ENCODE data around the gene VEGFC.

Gene VEGFC

DNA sequence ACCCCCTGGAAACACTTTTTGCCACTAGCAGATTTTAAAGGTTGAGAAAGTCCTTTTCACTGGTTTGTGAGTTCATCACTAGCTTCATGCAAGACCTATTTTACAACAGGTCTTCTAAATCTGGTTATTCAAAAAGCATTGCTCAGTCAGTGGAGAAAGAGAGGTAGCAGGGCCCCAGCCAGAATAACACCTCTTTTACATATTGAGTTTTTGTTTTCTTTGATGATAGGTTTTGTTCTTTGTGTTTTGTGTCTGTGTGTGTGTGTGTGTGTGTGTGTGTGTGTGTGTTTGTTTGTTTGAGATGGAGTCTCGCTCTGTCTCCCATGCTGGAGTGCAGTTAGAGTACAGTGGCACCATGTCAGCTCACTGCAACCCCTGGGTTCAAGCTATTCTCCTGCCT is 2.7 kb upstream of the VEGFC start:
- DNase-seq = no peak

DNA sequence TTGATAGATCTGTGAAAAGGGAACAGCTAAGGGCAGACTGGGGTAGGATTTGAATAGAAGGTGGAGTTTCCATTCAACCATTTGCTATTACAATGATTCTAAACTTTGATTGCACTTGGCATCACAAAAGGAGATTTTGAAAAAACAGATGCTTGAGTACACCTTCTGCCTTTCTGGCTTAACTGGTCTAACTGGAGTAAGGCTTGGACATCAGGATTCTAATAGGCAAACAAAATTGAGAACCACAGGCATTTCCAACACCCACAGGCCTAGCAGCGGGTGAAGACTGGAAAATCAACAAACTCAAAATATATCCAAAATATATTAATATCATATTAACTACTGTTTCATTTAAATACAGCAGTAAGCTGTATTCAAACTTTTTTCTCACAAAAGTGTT is 1.9 kb upstream of the VEGFC start:
- DNase-seq = no peak

DNA sequence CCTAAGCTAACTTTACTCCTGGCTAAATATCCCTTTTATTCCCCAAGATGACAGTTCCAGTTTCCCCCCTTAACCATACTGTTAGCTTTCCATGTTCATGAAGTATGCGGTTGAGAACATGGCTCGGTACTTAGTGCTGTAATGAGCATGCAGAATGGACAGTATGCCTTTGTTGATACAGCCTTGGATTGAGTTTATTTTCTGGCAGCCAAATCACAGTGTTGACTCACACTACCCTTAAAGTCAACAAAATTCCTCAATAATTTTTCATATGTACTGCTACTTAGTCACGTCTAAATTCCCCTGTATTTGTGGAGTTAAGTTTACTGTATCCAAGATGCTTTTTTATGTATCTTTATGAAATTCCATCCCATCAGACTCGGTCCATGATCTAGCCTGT is 1.4 kb upstream of the VEGFC start:
- DNase-seq = no peak

DNA sequence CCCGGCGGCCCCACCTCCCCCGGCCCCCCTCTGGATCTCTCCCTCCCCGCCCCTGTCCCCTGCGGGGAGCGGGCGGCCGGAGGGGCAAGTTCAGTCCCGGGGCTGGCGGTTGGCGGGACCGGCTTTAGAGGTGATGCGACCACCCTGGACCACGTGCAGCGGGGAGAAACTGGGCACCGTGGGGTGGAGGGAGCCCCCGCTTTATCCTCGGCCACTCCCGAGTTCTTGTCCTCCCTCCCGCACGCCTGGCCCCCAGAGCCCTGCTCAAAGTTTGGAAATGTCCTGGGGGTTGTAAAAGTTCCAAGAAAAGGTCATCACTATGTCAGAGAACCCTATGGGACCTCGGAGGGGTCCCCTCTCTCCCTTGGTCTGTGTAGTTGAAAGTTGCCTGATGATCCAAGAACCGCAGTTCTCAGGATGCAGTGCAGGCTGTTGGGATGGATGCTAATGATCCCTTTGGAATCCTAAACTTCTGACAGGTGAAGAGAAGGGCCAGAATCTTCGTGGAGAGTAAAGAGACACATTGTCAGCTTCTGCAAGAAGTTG is 411 bp upstream of the VEGFC start:
- DNase-seq = no peak

DNA sequence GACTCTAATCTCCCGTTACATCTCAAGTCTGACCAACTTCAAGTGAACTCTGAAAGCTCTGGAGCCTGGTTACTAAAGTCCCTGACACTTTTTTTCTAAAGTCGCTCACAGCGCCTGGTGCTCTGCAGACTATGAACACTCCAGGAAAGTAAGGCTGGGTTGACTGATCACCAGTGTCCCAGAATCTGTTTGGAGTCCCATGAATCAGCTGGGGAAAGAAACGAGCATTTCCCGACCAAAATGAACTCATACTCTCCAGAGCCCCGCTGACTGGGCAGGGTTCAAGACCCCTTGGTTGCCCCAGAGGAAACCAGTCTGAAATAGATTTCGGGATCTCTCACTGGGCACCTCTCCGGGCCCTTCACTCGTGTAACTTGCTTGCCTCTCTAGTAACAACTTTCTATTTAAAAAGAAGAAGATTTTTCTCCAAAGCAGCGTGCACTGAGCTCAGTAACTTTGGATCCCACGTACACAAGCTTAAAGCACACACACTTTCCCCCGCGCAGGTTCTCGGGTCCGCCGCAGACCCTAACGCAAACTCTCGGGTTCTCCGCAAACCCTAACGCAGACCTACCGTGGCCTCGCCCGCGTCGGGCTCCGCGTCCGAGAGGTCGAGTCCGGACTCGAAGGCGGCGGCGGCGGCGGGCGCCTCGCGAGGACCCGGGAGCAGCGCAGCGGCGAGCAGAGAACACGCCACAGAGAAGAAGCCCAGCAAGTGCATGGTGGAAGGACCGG is 964 bp downstream of the VEGFC start:
- DNase-seq = no peak

DNA sequence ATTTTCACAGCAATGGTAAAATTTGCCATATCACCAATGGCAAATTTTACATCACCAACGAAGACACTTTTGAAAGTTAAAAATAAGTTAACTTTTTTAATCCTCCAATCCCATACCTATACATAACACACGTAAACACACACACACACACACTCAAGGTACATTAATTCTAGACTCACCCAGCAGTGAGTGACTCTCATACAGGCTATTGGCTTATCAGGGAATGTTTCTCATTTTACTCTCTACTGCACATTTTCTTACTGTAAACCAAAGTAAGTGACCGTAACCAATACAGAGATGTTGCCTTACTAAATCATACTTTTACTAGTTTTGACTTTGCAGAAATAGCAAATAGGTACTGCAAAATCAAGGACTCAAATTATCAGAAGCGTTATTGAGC is 2.3 kb downstream of the VEGFC start:
- DNase-seq = no peak

DNA sequence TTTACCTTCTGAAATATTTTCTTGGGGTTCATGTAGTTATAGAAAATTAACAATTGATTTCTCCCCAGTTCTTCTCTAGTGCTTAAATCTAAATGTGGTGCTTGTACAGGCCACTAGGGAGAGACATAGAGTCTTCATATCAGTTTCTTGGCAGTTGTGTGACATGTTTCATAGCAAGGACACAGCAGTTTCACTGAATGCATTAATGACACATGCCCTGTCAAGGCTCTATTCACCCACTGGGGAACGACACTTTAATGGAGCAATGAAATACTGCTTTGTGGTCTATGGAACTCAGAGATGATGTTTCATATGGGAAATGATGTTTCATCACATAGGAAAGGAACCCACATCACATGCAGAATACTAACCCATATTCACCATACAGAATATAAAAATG is 2.8 kb downstream of the VEGFC start:
- no peak for DNase-seq

DNA sequence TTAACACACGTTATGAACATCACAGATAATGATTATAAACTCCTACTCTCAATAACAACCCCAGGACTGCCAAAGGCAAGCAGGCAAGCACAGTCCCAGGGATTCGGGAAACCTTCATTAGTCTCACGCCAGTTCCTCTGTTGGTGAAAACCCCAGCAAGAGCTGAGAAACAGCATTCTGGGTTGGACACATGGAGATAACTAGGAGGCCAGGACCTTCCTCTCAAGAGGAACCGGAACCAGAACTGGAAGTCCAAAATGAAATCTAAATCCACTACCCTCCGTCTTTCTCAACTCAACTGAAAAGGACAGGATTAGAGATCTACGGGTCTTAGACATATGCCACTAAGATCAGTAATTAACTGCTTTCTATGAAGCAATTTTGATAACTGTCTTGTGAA is 3.8 kb downstream of the VEGFC start:
- DNase-seq = no peak

DNA sequence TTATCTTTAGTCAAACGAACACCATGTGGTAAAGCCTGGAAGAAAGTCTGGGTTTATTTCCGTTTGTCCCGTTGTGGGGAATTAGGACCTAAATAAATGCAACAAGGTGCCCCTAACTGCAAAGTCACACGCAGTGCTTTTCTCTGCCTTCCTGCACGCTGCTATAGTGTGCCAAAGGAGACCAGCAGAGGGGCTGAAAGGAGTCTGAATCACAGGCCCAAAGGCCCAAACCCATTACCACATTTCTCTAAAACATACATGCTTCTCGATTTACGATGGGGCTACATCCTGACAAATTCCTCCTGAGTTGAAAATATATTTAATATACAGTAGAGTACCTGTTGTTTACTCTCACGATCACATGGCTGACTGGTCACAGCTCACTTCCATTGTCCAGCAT is 4.5 kb downstream of the VEGFC start:
- DNase-seq = no peak

DNA sequence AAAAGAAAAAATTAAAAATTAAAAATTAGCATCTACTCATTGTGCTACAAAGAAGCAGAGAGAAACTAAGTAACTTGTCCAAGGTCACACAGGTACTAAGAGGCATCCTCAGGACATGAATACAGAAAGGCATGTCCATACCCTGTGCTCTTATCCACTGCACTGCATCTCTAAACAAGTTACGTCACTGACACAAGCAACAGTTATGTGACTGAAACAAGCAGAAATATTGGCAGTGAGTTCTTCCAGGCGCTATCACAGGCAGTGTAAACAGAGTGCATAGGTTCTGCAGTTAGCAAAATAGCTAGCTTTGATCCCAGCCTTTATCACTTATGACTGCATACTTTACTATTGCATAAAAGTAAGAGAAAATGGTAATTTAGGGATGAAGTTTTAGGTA is 7.9 kb downstream of the VEGFC start:
- DNase-seq = no peak

DNA sequence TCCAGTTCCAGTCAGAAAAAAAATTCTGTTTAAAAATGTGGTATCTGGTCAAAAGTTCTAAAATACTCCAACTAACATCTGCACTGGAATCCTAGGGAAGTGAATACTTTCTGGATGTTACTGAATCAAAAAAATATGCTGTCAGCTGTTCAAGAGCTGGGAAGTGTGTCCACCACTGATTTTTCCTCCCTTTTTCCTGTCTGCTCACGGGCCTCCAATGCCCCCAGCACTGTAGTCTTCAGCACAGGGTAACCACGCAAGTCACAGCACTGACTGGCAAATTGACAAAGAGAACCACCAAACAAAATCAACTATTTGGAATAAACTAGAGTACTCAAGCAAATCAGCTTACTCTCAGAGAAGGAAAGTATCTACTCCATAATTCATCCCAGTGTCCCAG is 9.9 kb downstream of the VEGFC start:
- no peak for DNase-seq

DNA sequence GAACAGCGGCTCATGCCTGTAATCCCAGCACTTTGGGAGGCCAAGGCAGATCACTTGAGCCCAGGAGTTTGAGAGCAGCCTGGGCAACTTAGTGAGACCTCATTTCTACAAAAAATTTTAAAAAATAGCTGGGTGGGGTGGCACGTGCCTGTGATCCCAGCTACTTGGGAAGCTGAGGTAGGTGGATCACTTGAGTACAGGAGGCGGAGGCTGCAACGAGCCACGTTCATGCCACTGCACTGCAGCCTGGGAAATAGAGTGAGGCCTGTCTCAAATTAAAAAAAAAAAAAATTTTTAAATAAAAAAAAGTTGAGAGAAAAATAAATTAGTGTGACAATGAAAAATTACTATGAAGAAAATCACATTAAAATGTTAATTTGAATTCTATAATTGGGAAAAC is 10.5 kb downstream of the VEGFC start:
- no peak for DNase-seq

DNA sequence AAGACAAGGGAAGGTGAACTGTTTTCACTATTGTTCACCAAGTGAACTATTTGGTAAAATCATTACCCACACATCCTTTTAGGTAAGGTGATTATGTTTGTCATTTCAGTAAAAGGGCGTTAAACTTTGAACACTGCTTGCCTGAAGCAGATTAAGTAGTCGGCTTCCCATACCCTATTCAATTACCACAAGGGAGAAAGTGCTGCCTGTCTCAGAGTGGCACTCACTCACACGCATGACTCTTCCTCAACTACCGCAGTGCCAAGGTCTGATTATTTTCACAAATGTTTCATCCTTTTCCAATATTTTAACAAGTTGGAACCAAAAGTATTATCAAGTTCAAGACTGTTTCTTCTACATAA is 11.0 kb downstream of the VEGFC start:
- DNase-seq = no peak

DNA sequence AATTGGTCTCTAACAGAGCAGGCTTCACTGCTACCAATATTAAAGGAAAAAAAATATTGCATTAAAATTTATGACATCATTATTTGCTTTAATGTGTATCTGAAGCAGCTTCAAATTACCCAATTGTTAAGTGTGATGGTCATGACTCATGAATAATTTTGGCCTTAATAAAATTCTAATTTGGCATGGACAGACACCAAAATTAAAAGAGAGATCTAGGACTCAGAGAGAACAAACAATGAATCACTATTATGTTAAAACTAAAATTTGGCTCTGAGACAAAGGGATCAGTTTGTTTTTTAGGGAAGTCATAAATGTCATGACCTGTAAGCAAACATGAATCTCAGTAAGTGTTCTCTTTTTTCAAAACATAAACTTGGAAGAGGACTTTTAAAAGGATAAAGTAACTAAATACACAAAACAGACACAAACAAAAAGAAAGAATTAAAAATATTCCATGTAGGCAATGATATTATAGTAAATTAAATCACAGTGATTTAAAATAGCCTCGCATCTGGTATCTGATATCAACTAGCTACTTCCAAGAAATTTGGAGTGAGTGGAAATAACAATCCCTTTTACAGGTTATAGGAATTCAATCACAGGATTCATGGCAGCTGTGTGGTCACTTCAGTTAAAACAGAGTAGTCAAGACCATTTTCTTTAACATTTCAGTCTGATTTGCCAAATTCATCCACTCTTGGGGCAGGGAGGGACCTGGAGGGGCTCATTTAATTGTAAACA is 11.6 kb downstream of the VEGFC start:
- no peak for DNase-seq

DNA sequence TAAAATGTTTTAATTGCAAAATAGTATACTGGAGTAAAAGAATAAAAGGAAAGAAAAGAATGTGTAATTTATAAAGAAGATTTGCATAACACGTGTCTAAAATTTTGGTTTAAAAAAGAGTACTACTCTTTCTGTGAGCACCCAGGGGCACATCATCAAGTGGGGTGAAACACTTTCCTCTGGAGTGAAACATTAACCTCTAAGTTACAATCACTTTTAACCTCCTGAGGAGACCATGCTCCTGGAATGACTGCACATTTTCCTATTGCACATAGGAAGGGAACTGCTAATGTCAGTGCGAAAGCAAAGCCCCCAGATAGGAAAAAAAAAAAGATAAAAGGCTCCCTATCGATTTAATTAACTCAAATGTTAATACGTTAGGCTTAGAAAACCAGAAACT is 13.3 kb downstream of the VEGFC start:
- DNase-seq = no peak

DNA sequence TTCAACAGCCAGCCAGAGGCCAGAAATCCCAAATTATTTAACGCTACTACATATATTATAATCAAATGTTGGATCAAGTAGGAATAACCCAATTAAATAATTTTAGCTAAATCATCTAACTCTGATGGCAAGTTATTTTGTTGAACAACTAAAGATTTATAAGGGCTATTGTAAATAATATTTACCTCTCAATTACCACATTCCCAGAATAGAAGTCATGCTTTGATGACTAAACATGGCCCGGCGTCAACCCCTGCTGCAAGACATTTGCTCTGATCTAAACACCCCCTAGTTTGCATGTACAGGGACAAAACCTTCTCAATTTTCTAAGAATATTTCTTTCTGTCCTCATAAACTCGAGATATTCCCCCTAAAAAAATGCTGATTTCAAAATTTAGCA is 14.2 kb downstream of the VEGFC start:
- DNase-seq = no peak

DNA sequence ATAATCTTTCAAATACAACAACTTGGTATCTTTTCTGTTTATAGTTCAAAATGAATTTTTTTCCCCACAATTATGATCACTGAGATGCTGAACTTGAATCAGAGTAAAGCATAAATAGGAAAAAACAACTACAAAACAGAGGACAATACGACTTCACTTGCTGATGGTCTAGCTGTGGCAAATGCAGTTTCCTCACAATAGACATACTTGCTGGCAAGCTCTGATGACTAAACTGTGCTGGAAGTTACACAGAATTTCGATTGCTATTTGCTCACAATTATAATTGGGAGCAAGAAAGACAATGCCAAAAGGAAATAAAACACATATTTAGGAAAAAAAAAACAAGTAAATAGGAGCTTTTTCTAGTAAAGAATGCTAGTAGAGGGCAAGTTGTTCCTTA is 14.7 kb downstream of the VEGFC start:
- DNase-seq = no peak

DNA sequence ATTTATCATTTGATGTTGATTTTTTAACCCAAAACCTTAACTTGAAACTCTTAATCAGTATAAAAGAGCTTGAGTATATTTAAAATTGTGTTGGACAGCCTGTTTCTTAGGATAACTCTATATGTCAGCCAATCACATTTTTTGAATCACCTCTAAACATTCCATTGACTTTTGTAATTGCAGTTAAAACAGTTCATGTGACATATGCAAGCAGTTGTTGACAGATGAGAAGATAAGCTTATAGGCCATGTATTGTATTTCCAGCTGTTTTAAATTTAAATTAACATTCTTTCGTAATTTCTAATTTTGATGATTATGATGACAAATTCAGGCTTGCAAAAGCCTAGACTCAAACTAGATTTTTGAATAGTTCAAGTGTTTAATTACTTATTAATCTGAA is 17.4 kb downstream of the VEGFC start:
- no peak for DNase-seq

DNA sequence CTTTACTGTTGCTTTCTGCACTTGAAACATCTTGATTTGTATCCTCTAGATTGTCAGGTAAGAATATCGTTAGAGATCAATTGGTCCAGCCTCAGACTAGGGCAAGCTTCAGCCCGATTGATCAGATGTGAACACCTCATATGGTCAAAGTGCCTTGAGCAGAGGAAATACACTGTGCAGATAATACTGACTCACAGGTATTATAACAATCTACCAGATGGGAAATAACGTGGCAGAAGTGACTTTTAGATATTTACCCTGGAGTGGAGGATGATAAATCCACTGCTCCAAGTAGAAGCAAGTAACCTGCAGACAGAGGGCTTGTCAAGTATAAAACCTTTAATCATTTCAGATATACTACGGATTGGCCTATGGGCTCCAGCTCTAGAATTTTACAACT is 17.9 kb downstream of the VEGFC start:
- no peak for DNase-seq

DNA sequence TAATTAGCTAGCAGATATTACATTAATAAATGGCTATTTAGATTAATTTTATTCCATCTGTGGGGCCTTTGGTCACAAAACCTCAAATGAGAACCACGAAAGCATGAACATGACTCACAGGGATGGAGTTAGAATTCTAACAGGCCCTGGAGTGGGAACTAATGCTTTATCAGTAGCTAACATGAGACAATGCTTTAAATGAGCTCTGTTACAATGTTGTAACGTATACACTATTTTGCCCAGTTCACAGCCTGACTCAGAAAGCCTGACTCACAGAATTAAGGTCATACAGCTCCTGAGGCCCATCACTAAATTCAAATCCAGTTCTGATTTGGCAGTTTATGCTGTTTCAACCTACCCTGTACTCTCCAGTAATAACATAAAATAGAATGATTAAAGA is 23.2 kb downstream of the VEGFC start:
- no peak for DNase-seq

DNA sequence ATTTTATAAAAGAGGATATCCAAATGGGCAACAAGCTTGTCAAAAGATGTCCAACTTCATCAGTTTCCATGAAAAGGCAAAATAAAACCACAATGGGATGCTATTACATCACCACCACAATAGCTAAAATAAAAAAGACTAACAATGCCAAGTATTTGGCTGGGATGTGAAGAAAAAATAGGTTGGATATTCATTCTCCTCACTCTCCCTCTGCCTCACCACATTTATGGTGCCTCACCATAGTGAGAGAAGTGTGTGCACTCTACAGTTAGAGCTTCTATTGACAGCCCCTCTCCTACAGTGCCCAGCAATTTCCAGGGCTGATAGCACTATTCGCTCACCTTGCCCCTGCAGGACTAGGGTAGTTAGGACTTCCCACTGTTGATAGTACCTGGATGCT is 25.5 kb downstream of the VEGFC start:
- DNase-seq = no peak

DNA sequence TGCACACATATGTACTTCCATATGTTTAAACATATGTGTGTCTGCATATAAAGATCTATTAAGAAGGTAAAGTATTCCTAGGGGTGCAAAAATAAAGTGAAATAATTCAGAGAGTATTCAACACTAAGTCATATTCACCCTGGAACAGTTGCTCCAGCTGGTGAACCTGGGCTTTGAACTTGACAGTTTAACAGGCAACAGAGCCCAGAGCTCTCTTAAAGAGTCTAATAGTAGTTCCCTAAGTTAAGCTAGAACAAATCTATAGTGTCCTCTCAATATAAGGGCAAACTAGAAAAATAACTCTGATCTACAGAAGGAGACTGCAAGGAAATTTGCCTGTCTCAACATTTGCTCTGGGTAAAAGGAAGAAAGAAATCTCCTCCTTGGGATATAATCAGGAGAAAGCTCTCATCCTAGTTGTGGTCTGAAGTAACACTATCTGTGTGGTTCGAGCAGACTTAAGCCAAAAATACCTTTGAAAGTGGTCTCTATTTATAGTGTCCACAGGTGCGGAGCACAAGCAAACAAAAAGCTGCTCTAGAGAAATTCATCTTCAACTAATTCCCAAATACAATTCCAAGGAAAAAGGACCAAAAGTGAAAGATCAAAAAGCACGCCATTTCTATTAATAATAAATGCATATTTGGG is 29.9 kb downstream of the VEGFC start:
- DNase-seq = no peak

DNA sequence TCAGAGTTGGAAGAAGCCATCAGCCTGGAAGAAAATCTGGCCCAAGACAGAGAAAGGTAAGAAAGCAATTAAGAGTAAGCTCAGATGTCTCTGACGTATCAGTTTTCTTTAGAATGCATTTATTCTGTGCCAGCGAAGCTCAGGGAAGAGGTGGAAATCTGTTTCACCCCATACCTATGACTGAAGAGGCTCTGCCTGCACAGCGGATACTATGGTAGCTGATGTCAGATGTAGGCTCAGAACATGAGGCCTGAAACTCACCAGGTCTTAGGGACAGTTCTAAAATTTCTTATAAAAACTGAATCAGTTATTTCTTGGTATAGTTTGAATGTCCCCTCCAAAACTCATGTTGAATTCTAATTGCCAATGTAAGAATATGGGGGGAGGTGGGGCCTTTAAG is 30.9 kb downstream of the VEGFC start:
- no peak for DNase-seq

DNA sequence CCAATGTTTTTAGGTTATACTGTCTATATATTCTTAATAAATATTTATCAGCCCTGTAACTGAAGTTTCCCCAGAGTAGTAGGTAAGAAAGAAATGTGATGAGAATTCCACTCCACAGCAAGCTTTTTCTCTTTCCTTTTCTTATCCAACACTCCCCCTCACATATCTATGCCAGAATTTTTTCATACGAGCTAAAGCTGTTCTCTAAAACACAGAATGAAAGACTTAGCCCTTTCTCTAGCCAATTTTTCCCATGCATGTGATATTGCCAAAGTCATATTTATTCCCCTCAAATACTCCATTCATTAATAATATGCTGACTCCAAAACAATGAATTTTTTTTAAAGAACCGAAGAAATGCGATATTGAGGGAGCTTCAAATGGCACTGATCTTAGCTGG is 32.3 kb downstream of the VEGFC start:
- no peak for DNase-seq
